Endothelial cell of umbilical vein (primary cell): ENCODE data around the gene CLBA1. TPM values are rescaled to one million over a fixed set of nuclear protein-coding genes. Genes with fewer than 3 reads are reported as not detected.
"Not testable (repeated sequence)": the region's sequence is repeated elsewhere in the genome, so short reads cannot be mapped to it uniquely, and the experiment has no call there.

Experiments
- BruUV-seq: library from RNA; stranded (reverse); fragments of 400-500 nt; replicated peaks from 2 replicates; lab custom pipeline; 2021; lab: Mats Ljungman, UMichigan
- CTCF ChIA-PET: fragments of 300-600, 350-600 bp; sonication (Branson Sonifier 250); formaldehyde crosslinking; loops from one replicate; lab custom pipeline; 2021; ENCODE audit warnings: antibody characterized with exemption, inconsistent platforms; lab: Charles Lee
- POLR2A ChIA-PET: fragments of 300-600, 350-600 bp; sonication (Branson Sonifier 250); formaldehyde crosslinking; loops from one replicate; lab custom pipeline; 2021; ENCODE audit warnings: antibody characterized with exemption, inconsistent platforms; lab: Charles Lee
- DNase-seq: peaks from one replicate; pipeline ENCODE4 v3.0.0-alpha.2; 2011; ENCODE audit warnings: low read depth, low spot score
- FAIRE-seq: peaks from 2 replicates; lab custom pipeline; 2011; peaks lifted over from hg19 to GRCh38; lab: Jason Lieb, UNC
- H2AFZ ChIP-seq: 2 replicates; pipeline ENCODE4 v1.6.0; 2012; ENCODE audit warnings: low read depth, low read length, control low read depth, inconsistent platforms
- H3K27ac ChIP-seq: 2 replicates; pipeline ENCODE4 v1.5.1; 2011; ENCODE audit warnings: low read depth, mild to moderate bottlenecking, control low read depth, low read length, moderate library complexity; ENCODE audit not compliant: insufficient read depth
- H3K27me3 ChIP-seq, 2 experiments: 2 replicates each; pipeline versions ENCODE4 v1.6.0 to v1.6.1; 2011; ENCODE audit warnings: low read length in 2 of 2, mixed read lengths in 1 of 2; ENCODE audit not compliant: control insufficient read depth in 2 of 2, insufficient read depth in 2 of 2
- H3K36me3 ChIP-seq, 2 experiments: 2 replicates in 1 of 2; 3 replicates in 1 of 2; pipeline ENCODE4 v1.5.1; 2011; ENCODE audit warnings: low read length in 2 of 2, mild to moderate bottlenecking in 1 of 2, moderate library complexity in 1 of 2; ENCODE audit not compliant: control insufficient read depth in 2 of 2, insufficient read depth in 2 of 2; ENCODE audit errors: extremely low read depth in 1 of 2
- H3K4me1 ChIP-seq: 3 replicates; pipeline ENCODE4 v1.5.1; 2011; ENCODE audit warnings: mild to moderate bottlenecking, low read length; ENCODE audit not compliant: control insufficient read depth, insufficient read depth; ENCODE audit errors: extremely low read depth
- H3K4me2 ChIP-seq: 2 replicates; pipeline ENCODE4 v1.6.1; 2011; ENCODE audit warnings: low read length, control low read depth, mixed read lengths; ENCODE audit not compliant: insufficient read depth
- H3K4me3 ChIP-seq, 3 experiments: fragments of 200-600 bp in 1 of 3; sonication (generic), shearing (Covaris generic) in 1 of 3; replicated peaks in 1 of 3; 2 replicates each; pipeline ENCODE4 v1.5.1; 2011 to 2016; ENCODE audit warnings: control low read depth in 3 of 3, low read length in 3 of 3, mild to moderate bottlenecking in 2 of 3, inconsistent platforms in 1 of 3, low read depth in 1 of 3, moderate library complexity in 1 of 3; ENCODE audit not compliant: insufficient read depth in 1 of 3
- H3K79me2 ChIP-seq: 2 replicates; pipeline ENCODE4 v1.6.0; 2012; ENCODE audit warnings: low read length, inconsistent platforms; ENCODE audit not compliant: control insufficient read depth, insufficient read depth
- H3K9ac ChIP-seq: replicated peaks from 2 replicates; pipeline ENCODE3; 2011; ENCODE audit warnings: low read length, control low read depth; ENCODE audit not compliant: insufficient read depth; ENCODE audit errors: extremely low read depth
- H3K9me1 ChIP-seq: replicated peaks from 3 replicates; pipeline ENCODE4 v1.6.0; 2011; ENCODE audit warnings: mild to moderate bottlenecking, low read length; ENCODE audit not compliant: control insufficient read depth, insufficient read depth; ENCODE audit errors: extremely low read depth
- H3K9me3 ChIP-seq: replicated peaks from 2 replicates; pipeline ENCODE4 v1.5.1; 2012; ENCODE audit warnings: low read length, inconsistent platforms; ENCODE audit not compliant: control insufficient read depth, insufficient read depth
- H4K20me1 ChIP-seq: replicated peaks from 2 replicates; pipeline ENCODE3; 2011; ENCODE audit warnings: mild to moderate bottlenecking, low read length; ENCODE audit not compliant: control insufficient read depth, insufficient read depth; ENCODE audit errors: extremely low read depth
- EZH2 ChIP-seq: IDR thresholded peaks from 2 replicates; pipeline ENCODE4 v1.6.1; 2012; ENCODE audit warnings: borderline replicate concordance, low read depth, mild to moderate bottlenecking, moderate library complexity, low read length, inconsistent platforms; ENCODE audit not compliant: severe bottlenecking
- FOS ChIP-seq: IDR thresholded peaks from 2 replicates; pipeline ENCODE4 v1.6.1; 2011; ENCODE audit warnings: mild to moderate bottlenecking, low read length, moderate library complexity, borderline replicate concordance; ENCODE audit not compliant: insufficient read depth
- GATA2 ChIP-seq: IDR thresholded peaks from 2 replicates; pipeline ENCODE4 v1.7.0; 2011; ENCODE audit warnings: low read depth, mild to moderate bottlenecking, moderate library complexity, mixed read lengths, low read length; ENCODE audit not compliant: insufficient read length, insufficient read depth
- JUN ChIP-seq: IDR thresholded peaks from 2 replicates; pipeline ENCODE4 v1.6.1; 2011; ENCODE audit warnings: borderline replicate concordance, low read depth; ENCODE audit not compliant: insufficient read length, insufficient read depth
- MYC ChIP-seq: IDR thresholded peaks from one replicate; pipeline ENCODE4 v1.6.1; 2011; ENCODE audit warnings: mild to moderate bottlenecking, low read depth, low read length
- POLR2A ChIP-seq: IDR thresholded peaks from 2 replicates; pipeline ENCODE4 v1.6.1; 2012; ENCODE audit warnings: low read depth, mild to moderate bottlenecking, control low read depth, low read length
- POLR2AphosphoS5 ChIP-seq: IDR thresholded peaks from 2 replicates; pipeline ENCODE4 v1.6.1; 2012; ENCODE audit warnings: low read depth, mild to moderate bottlenecking, control low read depth, low read length, moderate library complexity; ENCODE audit not compliant: insufficient read depth
- dilution Hi-C: fragments of 300-500 bp; cut with MboI; formaldehyde crosslinking; loops from one replicate; pipeline ENCODE4 v1.15.0; 2019; ENCODE audit warnings: low sequenced_read_pairs; ENCODE audit not compliant: extremely low pct_ligation_motif_present
- intact Hi-C: fragments of 100-400 bp; cut with micrococcal nuclease; formaldehyde crosslinking; loops from one replicate; pipeline ENCODE4 v1.10.0; 2022
- polyA plus RNA-seq, 4 experiments: library from polyadenylated mRNA; depleted of rRNA in 3 of 4; stranded (reverse) in 3 of 4; unstranded in 1 of 4; fragments of >200 nt; gene quantifications; 2 replicates each; pipeline versions ENCODE4 v1.2.1 to v1.2.3, GENCODE V29; 2011 to 2012; ENCODE audit warnings: missing spikeins in 1 of 4
- total RNA-seq: library from RNA; stranded (reverse); gene quantifications from 2 replicates; pipeline ENCODE4 v1.2.3, GENCODE V29; 2021
- TF ChIP-seq, protein P1 (sequence below), 2 donors: IDR thresholded peaks; 1 replicate in 1 of 2; 2 replicates in 1 of 2; pipeline ENCODE4 v1.5.1; 2011; ENCODE audit warnings: low read length in 2 of 2, mild to moderate bottlenecking in 2 of 2, moderate library complexity in 2 of 2, control low read depth in 1 of 2, inconsistent platforms in 1 of 2, low read depth in 1 of 2; ENCODE audit not compliant: insufficient read depth in 1 of 2; ENCODE audit errors: extremely low read depth in 1 of 2
- TF ChIP-seq, protein P2 (sequence below): IDR thresholded peaks from 2 replicates; pipeline ENCODE4 v1.6.1; 2011; ENCODE audit not compliant: insufficient read depth, insufficient read length

The CLBA1 gene
- total and polyA plus RNA-seq, 2 donors (not counting 3 experiments of a cell fraction or from before 2014, with no cell fraction given) = 5.2 to 5.3 TPM

DNA sequence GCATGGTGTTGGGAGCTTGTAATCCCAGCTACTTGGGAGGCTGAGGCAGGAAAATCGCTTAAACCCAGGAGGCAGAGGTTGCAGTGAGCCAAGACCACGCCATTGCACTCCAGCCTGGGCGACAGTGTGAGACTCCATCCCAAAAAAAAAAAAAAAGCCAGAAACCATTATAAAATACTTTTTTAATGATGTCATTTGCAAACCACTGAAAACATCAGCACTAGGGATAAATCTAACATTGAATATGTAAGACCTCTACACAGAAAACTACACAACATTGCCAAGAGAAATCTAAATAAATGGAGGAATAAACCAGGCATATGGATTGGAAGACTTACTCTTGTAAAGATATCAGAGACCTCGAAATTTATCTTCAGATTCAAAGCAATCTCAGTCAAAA lies 42.1 kb downstream of the CLBA1 start:
- H3K36me3 ChIP-seq, CTCF ChIA-PET, H3K9me1 ChIP-seq, dilution Hi-C loops, H3K4me2 ChIP-seq, H3K9me3 ChIP-seq, H3K79me2 ChIP-seq, FAIRE-seq, H3K4me3 ChIP-seq, H2AFZ ChIP-seq, H3K27ac ChIP-seq, H3K9ac ChIP-seq, DNase-seq, H4K20me1 ChIP-seq, H3K27me3 ChIP-seq: not testable (repeated sequence)
- BruUV-seq = TSS peak; percentile 88
- H3K4me1 ChIP-seq = peaks cover 36% of the 10 kb centered on the region
- POLR2A ChIA-PET = interaction anchor here (0.6 kb wide), 1 partner anchor 32 kb away, joined by 4 read pairs; no protein-coding TSS in a partner anchor
- intact Hi-C loops = loop anchor here (2.0 kb wide), 1 partner anchor 17 kb away; no protein-coding TSS in a partner anchor

DNA sequence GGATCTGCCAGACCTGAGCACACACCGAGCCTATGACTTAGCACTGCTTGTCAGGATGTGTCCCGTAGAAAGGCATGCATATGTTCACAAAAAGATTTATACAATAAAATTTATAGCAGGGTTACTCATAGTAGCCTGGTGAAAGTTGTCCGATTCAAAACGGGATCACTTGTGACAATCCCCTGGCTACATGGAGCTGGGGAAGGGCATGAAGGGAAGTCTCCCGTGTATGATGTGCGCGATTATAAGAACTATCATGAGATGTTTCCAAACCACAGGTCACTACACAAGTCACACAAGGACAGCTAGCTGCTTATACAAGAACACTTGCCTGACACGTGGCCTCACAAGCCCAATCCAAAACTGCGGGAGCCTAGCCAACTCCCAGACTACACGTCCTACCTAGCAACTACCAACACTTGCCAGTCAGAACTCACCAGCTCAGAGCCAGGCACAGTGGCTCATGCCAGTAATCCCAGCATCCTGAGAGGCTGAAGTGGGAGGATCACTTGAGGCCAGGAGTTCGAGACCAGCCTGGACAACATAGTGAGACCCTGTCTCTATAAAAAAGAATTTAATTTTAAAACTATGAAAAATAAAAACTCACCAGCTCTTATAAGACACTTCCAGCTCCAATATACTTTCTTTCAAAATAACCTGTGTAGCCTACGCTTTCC lies 42.8 kb downstream of the CLBA1 start:
- DNase-seq (no peak), FAIRE-seq (no peak)
- Histone ChIP-seq H3K36me3 (no peaks in the 10 kb centered on the region), H2AFZ (no peak overlapping the region), H4K20me1 (no peaks in the 10 kb centered on the region), H3K9ac (no peak overlapping the region), H3K9me1 (no peaks in the 10 kb centered on the region), H3K79me2 (no peaks in the 10 kb centered on the region), H3K4me3 (no peak overlapping the region), H3K27me3 (no peaks in the 10 kb centered on the region), H3K4me2 (no peak overlapping the region), H3K4me1 (peaks cover 34% of the 10 kb centered on the region), H3K27ac (no peak overlapping the region), H3K9me3 (no peaks in the 10 kb centered on the region)
- BruUV-seq = no TSS peak
- dilution Hi-C loops (no loop called here), intact Hi-C loops (no loop called here)
- ChIA-PET CTCF (no interaction called here), POLR2A (interaction anchor here (0.6 to 1.0 kb wide), 2 partner anchors 9 to 164 kb away, joined by 3 to 9 read pairs; no protein-coding TSS in a partner anchor)
- TF ChIP-seq POLR2A (no peak), FOS (no peak), MYC (no peak), POLR2AphosphoS5 (no peak), JUN (no peak), EZH2 (no peak), GATA2 (no peak)
- TF ChIP-seq, protein P1, sequence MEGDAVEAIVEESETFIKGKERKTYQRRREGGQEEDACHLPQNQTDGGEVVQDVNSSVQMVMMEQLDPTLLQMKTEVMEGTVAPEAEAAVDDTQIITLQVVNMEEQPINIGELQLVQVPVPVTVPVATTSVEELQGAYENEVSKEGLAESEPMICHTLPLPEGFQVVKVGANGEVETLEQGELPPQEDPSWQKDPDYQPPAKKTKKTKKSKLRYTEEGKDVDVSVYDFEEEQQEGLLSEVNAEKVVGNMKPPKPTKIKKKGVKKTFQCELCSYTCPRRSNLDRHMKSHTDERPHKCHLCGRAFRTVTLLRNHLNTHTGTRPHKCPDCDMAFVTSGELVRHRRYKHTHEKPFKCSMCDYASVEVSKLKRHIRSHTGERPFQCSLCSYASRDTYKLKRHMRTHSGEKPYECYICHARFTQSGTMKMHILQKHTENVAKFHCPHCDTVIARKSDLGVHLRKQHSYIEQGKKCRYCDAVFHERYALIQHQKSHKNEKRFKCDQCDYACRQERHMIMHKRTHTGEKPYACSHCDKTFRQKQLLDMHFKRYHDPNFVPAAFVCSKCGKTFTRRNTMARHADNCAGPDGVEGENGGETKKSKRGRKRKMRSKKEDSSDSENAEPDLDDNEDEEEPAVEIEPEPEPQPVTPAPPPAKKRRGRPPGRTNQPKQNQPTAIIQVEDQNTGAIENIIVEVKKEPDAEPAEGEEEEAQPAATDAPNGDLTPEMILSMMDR (IDR thresholded peaks at IDR 0.05; ENCODE audit: extremely low read depth in 1 of 2, insufficient read depth in 1 of 2, low read depth in 1 of 2, low read length in 2 of 2) = no peak
- TF ChIP-seq, protein P2, sequence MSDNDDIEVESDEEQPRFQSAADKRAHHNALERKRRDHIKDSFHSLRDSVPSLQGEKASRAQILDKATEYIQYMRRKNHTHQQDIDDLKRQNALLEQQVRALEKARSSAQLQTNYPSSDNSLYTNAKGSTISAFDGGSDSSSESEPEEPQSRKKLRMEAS = no peak
